Measurements from ENCODE around the gene OSMR.

The OSMR gene

GRCh38 chr5:38925154-38925925, 79.5 kb downstream of the OSMR start:
- DNase-seq (ENCODE audit: low read depth in 2 of 3, low spot score in 1 of 3): no peak

- DNase-seq (ENCODE audit: low read depth in 2 of 3, low spot score in 1 of 3): no peak
These were observed 80.3 kb downstream of the OSMR start for GRCh38 chr5:38926121-38926520.

GRCh38 chr5:38927470-38927869, 81.7 kb downstream of the OSMR start:
- no peak for DNase-seq (ENCODE audit: low read depth in 2 of 3, low spot score in 1 of 3)

- DNase-seq (ENCODE audit: low read depth in 2 of 3, low spot score in 1 of 3): no peak
These were observed 84.0 kb downstream of the OSMR start for GRCh38 chr5:38929838-38930237.

- no peak for DNase-seq (ENCODE audit: low read depth in 2 of 3, low spot score in 1 of 3)
These were observed 85.9 kb downstream of the OSMR start for GRCh38 chr5:38931731-38932130.

GRCh38 chr5:38932854-38933408, 87.1 kb downstream of the OSMR start:
- no peak for DNase-seq (ENCODE audit: low read depth in 2 of 3, low spot score in 1 of 3)

GRCh38 chr5:38935437-38935836, 89.6 kb downstream of the OSMR start:
- no peak for DNase-seq (ENCODE audit: low read depth in 2 of 3, low spot score in 1 of 3)

GRCh38 chr5:38936269-38936668, 90.5 kb downstream of the OSMR start:
- DNase-seq (ENCODE audit: low read depth in 2 of 3, low spot score in 1 of 3): no peak

GRCh38 chr5:38938424-38938823, 92.6 kb downstream of the OSMR start:
- DNase-seq (ENCODE audit: low read depth in 2 of 3, low spot score in 1 of 3): no peak

- no peak for DNase-seq (ENCODE audit: low read depth in 2 of 3, low spot score in 1 of 3)
These were observed 93.2 kb downstream of the OSMR start for GRCh38 chr5:38938973-38939372.

- no peak for DNase-seq (ENCODE audit: low read depth in 2 of 3, low spot score in 1 of 3)
These were observed 94.5 kb downstream of the OSMR start for GRCh38 chr5:38940230-38940858.

GRCh38 chr5:38941912-38942311, 96.1 kb downstream of the OSMR start:
- DNase-seq (ENCODE audit: low read depth in 2 of 3, low spot score in 1 of 3): no peak

GRCh38 chr5:38944282-38944681, 98.5 kb downstream of the OSMR start:
- no peak for DNase-seq (ENCODE audit: low read depth in 2 of 3, low spot score in 1 of 3)

GRCh38 chr5:38948501-38948900, 102.7 kb downstream of the OSMR start:
- no peak for DNase-seq (ENCODE audit: low read depth in 2 of 3, low spot score in 1 of 3)

- DNase-seq (ENCODE audit: low read depth in 2 of 3, low spot score in 1 of 3): no peak
These were observed 107.7 kb downstream of the OSMR start for GRCh38 chr5:38953426-38954012.

GRCh38 chr5:38961691-38962090, 115.9 kb downstream of the OSMR start:
- DNase-seq (ENCODE audit: low read depth in 2 of 3, low spot score in 1 of 3): no peak

- DNase-seq (ENCODE audit: low read depth in 2 of 3, low spot score in 1 of 3): no peak
These were observed 122.9 kb downstream of the OSMR start for GRCh38 chr5:38968665-38969064.

- no peak for DNase-seq (ENCODE audit: low read depth in 2 of 3, low spot score in 1 of 3)
These were observed 132.2 kb downstream of the OSMR start for GRCh38 chr5:38978036-38978435.

GRCh38 chr5:38979535-38979934, 133.7 kb downstream of the OSMR start:
- no peak for DNase-seq (ENCODE audit: low read depth in 2 of 3, low spot score in 1 of 3)
